Activated T-cell treated with anti-CD3 and anti-CD28 coated beads, Interleukin-2, amount 50 U/mL, for 1 hour (primary cell): Measurements from ENCODE around the gene NOS1.
"Not testable (repeated sequence)": the region's sequence is repeated elsewhere in the genome, so short reads cannot be mapped to it uniquely, and the experiment has no call there.

Experiments
- DNase-seq: peaks from one replicate; pipeline ENCODE4 v3.0.0-alpha.2; 2020

Gene NOS1

GRCh38 chr12:117361347-117361751, at the start of gene NOS1:
TSS of gene NOS1 (minus strand) at chr12:117361626. CDS start at chr12:117331069, 30,557 bp downstream.
- no peak for DNase-seq

- DNase-seq, result no peak
These were observed 47.9 kb upstream of the NOS1 start for GRCh38 chr12:117409286-117409685.

- no peak for DNase-seq
These were observed 46.9 kb upstream of the NOS1 start for GRCh38 chr12:117408161-117408791.

DNA sequence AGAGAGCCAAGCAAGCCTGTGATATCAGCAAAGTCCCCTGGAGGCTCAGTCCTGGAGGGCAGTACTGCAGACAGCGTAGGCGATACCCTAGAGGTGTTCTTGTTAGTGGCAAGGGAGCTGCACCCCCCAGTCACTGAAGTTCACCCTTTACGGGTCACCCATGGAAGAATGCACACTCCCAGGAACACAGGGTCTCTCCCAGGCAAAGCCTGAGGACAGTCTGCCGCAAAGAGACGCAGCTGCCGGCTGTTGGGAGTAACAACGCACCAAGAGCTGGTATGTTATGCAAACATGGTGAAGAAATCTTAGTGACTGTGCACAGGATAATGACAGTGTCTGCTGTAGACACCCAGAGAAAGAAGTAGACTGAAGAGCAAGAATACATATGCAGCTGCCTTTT, 43.5 kb upstream of the NOS1 start:
- DNase-seq, result no peak

- DNase-seq, result no peak
These were observed 42.9 kb upstream of the NOS1 start for GRCh38 chr12:117404203-117404853.

- no peak for DNase-seq
These were observed 42.2 kb upstream of the NOS1 start for GRCh38 chr12:117403586-117404139.

DNA sequence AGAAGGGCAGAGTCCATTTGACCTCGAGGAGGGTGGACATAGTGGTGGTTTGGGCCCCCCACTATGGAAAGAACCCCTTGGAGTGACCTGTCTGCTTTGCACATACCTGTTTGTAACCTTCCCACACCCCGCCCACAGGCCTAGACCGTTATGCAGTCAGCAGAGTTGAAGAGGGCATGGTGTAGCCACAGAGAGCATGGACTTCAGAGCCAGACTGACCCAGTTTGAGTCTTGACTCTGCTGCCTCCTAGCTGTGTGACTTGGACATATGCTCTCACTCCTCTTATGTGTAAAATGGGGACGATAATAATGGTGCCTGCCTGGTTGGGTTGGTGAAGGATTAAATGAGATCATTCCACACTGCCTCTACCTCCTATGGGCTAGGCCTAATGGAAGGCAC, 40.9 kb upstream of the NOS1 start:
- DNase-seq, result no peak

DNA sequence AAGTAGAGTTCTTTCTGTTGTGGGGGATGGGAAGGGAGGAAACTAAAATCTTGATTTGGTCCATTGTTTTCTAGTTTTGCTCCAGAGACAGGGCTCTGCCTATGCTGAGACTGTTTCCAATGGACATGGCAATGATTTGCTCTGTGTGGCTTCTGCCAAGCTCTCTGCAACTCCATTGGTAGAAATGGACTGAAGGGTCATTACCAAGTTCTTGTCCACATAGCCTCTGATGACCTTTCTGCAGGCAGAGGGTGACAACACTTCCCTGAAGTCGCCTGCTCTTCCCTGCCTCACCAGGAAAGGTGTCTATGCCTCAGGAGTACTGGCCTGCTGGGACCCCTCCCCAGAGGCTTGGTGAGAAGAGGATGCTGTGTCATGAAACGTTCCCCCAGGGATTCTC, 39.5 kb upstream of the NOS1 start:
- no peak for DNase-seq

DNA sequence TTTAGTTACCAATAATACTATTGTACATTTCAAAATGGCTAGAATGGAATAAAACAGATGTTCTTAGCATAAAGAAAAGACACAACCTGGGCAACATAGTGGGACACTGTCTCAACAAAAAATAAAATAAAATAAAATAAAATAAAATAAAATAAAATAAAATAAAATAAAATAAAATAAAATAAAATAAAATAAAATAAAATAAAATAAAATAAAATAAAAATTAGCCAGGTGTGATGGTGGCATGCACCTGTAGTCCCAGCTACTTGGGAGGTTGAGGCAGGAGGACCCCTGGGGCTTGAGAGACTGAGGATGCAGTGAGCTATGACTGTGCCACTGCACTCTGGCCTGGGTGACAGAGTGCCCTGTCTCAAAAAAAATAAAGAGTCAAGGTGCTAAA, 37.1 kb upstream of the NOS1 start:
- not testable (repeated sequence) for DNase-seq

DNA sequence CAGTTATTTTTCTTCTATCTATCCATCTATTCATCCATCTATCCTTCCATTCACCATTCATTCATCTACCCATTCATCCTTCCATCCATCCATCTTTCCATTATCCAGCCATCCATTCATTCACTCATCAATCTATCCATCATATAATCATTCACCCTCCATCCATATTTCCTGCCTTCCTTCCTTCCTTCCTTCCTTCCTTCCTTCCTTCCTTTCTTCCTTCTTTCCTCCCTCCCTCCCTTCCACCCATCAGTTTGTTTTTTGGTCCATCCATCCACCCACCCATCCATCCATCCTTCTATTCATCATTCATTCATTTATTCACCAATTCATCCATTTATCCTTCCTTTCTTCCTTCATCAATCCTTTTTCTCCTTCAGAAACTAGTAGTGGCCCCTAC, 34.3 kb upstream of the NOS1 start:
- no peak for DNase-seq

DNA sequence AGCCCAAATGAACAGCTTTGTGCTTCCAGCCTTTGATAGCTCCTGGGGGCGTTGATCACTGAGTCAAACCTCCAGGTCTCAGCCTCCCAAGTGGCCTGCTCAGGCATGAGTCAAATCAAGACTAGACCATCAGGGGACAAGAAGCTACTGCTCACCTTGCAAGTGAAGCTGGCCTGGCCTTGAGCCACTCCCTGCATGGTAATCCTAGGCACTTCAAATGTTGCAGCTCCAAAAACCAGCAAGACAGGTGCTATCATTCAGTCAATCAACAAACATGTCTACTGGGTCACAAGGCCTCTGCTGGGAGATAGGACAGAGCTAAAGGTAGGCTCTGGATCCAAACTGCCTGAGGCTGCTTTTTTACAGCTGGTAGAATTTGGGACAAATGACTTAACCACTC, 33.1 kb upstream of the NOS1 start:
- DNase-seq, result no peak

DNA sequence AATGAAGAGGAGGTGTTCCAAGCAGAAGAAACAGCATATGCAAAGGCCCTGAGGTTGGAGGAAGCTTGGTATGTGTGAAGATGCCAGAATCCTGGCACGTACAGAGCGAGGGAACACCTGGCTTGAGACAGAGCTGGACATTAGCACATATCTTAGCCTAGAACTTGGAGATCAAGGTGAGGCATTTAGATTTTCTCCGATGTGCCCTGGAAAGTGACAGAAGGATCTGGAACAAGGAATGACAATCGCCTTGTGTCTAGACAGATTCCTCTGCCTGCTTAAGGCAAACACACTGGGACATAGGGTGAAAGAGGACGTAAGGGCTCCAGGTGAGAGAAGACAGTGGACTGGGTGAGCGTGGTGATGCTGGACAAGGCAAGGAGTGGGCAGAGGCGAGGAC, 32.2 kb upstream of the NOS1 start:
- DNase-seq, result no peak

GRCh38 chr12:117390866-117391265, 29.4 kb upstream of the NOS1 start:
- DNase-seq, result no peak

DNA sequence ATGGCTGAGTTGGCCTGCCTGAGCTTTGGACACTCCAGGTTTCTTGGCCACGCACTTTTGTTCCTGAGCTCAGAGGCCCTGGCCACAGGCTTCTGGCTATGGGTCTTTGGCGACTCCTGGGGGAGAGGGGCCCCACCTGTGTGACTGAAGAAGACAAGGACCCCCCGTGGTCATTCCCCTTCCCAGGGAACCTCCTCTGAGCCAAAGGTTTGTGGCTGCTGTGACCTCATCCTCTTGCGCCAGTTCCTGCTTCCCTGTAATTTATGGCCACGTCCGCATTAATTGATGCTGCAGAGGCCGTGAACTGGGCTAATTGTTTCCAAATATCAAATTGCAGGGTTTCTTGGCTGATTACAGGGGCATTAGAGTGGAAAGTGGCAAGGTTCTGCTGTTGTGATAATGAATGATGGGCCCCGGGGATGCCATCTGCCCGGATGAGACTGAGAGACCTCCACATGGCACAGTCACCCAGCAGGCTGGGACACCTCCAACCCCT, 27.6 kb upstream of the NOS1 start:
- DNase-seq, result no peak

- no peak for DNase-seq
These were observed 26.4 kb upstream of the NOS1 start for GRCh38 chr12:117387832-117388231.

DNA sequence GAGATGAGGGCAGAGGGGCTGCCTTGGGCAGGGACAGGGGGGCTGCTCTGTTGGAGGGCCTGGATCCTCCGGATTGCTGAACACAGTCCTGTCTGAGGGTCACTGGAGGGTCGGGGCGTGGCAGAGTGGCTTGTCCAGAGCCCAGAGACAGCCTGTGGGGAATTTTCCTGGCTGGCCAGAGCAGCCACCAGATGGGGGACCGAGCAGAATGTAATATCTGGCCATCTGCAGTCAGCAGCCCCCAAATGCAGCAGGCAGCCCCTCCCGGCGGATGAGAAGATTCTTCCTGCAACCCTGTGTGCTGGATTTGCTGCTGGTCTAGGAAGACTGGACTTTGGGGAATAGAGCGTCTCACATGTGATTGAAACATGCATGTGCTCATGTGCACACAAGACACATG, 23.3 kb upstream of the NOS1 start:
- DNase-seq, result no peak

DNA sequence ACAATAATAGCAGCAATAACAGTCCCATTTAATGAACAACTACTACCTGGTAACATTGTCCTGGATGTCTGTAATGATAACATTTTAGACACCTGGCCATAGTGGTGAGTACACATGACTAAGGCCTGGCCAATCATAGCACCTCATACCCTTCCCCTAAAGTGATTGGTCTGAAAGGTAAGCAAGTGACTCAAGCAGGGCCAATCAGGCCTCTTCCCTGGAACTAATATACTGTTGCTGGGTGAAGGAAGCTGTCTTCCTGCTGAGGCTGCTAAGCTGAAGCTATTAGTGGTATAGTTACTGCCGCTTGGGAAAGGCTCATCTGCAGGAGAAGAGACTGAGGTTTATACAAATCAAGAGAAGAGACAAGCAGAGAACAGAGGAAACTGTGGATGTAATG, 18.7 kb upstream of the NOS1 start:
- DNase-seq, result no peak

- no peak for DNase-seq
These were observed 16.3 kb upstream of the NOS1 start for GRCh38 chr12:117377758-117378157.

DNA sequence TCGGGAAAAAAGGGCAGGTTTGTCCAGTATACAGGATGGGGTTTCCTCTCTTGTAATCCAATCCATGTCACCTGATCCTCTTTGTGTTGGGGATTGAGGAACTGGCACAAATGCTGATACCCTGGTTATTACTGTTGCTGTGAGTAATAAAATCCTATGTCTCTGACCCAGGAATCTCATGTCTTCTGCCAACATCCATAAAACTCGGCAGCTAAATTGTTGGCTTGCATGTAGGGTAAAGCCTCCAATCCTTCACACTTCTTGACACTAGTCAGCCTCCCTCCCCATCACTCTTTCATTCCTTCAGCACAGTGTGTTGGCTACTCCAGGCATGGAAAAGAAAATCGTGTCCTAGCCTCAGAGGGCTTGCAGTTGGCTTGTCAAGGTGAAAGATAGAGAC, 9.2 kb upstream of the NOS1 start:
- no peak for DNase-seq

DNA sequence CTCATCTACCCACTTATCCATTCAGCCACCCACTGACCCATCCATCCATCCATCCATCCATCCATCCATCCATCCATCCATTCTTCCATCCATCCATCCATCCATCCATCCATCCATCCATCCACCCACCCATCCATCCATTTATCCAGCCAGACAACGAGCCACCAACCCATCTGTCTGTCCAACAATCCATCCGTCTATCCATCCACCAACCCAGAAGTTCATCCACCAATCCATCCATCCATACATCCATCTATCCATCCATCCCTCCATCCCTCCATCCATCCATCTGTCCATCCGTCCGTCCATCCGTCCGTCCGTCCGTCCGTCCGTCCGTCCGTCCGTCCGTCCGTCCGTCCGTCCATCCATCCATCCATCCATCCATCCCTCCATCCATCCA, 8.6 kb upstream of the NOS1 start:
- DNase-seq, result not testable (repeated sequence)

GRCh38 chr12:117367006-117367638, 5.7 kb upstream of the NOS1 start:
- DNase-seq, result no peak

- no peak for DNase-seq
These were observed 3.7 kb upstream of the NOS1 start for GRCh38 chr12:117365049-117365616.

- DNase-seq, result no peak
These were observed 2.6 kb upstream of the NOS1 start for GRCh38 chr12:117363953-117364486.
